Osteocyte (in vitro differentiated cells): ENCODE results near the gene C12orf57. TPM values are rescaled to one million over a fixed set of nuclear protein-coding genes. Genes with fewer than 3 reads are reported as not detected.

Experiments
- DNase-seq: peaks from one replicate; pipeline ENCODE4 v3.0.0; 2021; ENCODE audit warnings: mixed read lengths; ENCODE audit not compliant: unreplicated experiment; ENCODE audit errors: extremely low spot score
- H3K27ac Mint-ChIP-seq: one replicate; pipeline ENCODE4 v1.8.0; 2021; ENCODE audit warnings: mild to moderate bottlenecking, mixed read lengths; ENCODE audit not compliant: unreplicated experiment
- H3K27me3 Mint-ChIP-seq: one replicate; pipeline ENCODE4 v1.8.0; 2021; ENCODE audit warnings: mixed read lengths; ENCODE audit not compliant: unreplicated experiment
- H3K36me3 Mint-ChIP-seq: one replicate; pipeline ENCODE4 v1.8.0; 2021; ENCODE audit warnings: mixed read lengths; ENCODE audit not compliant: unreplicated experiment
- H3K4me1 Mint-ChIP-seq: one replicate; pipeline ENCODE4 v1.8.0; 2021; ENCODE audit warnings: mixed read lengths; ENCODE audit not compliant: unreplicated experiment
- H3K4me3 Mint-ChIP-seq: one replicate; pipeline ENCODE4 v1.8.0; 2021; ENCODE audit warnings: mild to moderate bottlenecking, moderate library complexity, mixed read lengths; ENCODE audit not compliant: unreplicated experiment
- H3K9me3 Mint-ChIP-seq: one replicate; pipeline ENCODE4 v1.8.0; 2021; ENCODE audit warnings: mixed read lengths; ENCODE audit not compliant: unreplicated experiment
- total RNA-seq: library from RNA; stranded (reverse); gene quantifications from 2 replicates; pipeline ENCODE4 v1.2.1, GENCODE V29; 2021
- TF ChIP-seq, protein P1 (sequence below): fragments of 200-600 bp; sonication (generic); IDR thresholded peaks from 2 replicates; pipeline ENCODE4 v1.5.0; 2021; ENCODE audit warnings: antibody characterized with exemption, mild to moderate bottlenecking, moderate library complexity

C12orf57 gene
- total RNA-seq, 1 donor from 2014 or later = 309 TPM

DNA sequence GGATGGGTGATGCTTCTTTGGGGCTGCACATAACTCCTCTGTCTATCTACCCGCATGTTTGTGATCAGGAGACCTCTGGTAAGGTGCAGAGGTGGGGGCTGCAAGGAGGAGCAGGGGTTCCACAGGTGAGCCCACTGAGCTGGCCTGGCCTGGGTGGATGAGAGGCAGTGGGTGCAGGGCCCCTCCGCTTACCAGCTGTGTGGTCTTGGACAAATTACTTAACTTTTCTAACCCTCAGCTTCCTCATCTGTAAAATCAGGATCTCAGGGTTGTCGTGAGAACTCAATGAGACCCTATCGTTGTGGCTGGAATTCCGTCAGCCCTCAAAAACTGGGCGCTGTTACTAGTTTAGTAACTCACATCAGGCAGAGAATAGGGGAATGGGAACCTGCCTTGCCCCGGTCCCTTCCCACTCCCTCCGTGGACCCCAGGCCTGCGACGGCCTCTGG is 14.8 kb downstream of the C12orf57 start:
- no peaks in the 10 kb centered on the region for H3K27me3 Mint-ChIP-seq
- DNase-seq = no peak
- no peaks in the 10 kb centered on the region for H3K9me3 Mint-ChIP-seq
- H3K4me3 Mint-ChIP-seq = no peak overlapping the region
- no peaks in the 10 kb centered on the region for H3K36me3 Mint-ChIP-seq
- no peak overlapping the region for H3K27ac Mint-ChIP-seq
- H3K4me1 Mint-ChIP-seq = peaks cover 21% of the 10 kb centered on the region
- TF ChIP-seq, protein P1, sequence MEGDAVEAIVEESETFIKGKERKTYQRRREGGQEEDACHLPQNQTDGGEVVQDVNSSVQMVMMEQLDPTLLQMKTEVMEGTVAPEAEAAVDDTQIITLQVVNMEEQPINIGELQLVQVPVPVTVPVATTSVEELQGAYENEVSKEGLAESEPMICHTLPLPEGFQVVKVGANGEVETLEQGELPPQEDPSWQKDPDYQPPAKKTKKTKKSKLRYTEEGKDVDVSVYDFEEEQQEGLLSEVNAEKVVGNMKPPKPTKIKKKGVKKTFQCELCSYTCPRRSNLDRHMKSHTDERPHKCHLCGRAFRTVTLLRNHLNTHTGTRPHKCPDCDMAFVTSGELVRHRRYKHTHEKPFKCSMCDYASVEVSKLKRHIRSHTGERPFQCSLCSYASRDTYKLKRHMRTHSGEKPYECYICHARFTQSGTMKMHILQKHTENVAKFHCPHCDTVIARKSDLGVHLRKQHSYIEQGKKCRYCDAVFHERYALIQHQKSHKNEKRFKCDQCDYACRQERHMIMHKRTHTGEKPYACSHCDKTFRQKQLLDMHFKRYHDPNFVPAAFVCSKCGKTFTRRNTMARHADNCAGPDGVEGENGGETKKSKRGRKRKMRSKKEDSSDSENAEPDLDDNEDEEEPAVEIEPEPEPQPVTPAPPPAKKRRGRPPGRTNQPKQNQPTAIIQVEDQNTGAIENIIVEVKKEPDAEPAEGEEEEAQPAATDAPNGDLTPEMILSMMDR = no peak

DNA sequence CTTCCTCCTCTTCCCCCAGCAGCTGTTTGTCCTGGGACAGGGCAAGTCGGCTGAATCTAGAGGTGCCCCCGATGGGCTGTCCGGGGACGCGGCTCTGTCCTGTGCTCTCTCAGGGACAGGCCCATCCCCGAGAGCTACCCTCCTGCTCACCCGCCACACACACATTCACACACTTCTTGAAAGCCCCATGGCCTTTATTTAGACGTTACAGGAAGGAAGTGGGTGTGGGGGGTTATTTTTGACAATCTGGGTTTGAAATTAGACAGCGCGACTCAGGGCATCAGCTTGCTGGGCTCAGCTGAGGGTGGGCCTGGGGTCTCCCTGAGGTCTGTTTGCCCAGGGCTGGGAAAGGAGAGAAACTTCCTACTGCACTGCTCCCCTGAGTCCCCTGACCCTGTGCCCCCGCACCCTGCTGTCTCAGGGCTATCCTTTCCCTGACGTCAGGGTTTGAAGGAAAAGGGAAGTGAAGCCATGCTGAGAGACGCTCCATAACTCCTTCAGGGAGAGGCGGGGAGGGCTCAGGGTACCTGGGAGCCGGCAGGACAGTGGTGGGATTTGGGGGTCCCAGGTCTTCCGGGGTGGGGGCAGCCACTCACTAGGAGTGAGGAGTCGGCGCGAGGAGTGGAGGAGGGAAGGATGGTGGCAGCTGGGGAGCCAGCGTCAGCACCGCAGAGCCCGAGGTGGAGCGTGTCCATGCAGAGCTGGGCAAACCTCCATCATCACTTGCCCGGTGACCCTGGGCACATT is 15.4 kb downstream of the C12orf57 start:
- Mint-ChIP-seq H3K9me3 (no peaks in the 10 kb centered on the region), H3K4me1 (peaks cover 15% of the 10 kb centered on the region), H3K36me3 (no peaks in the 10 kb centered on the region), H3K4me3 (no peak overlapping the region), H3K27ac (no peak overlapping the region), H3K27me3 (no peaks in the 10 kb centered on the region)
- no peak for DNase-seq
- TF ChIP-seq, protein P1 = no peak

DNA sequence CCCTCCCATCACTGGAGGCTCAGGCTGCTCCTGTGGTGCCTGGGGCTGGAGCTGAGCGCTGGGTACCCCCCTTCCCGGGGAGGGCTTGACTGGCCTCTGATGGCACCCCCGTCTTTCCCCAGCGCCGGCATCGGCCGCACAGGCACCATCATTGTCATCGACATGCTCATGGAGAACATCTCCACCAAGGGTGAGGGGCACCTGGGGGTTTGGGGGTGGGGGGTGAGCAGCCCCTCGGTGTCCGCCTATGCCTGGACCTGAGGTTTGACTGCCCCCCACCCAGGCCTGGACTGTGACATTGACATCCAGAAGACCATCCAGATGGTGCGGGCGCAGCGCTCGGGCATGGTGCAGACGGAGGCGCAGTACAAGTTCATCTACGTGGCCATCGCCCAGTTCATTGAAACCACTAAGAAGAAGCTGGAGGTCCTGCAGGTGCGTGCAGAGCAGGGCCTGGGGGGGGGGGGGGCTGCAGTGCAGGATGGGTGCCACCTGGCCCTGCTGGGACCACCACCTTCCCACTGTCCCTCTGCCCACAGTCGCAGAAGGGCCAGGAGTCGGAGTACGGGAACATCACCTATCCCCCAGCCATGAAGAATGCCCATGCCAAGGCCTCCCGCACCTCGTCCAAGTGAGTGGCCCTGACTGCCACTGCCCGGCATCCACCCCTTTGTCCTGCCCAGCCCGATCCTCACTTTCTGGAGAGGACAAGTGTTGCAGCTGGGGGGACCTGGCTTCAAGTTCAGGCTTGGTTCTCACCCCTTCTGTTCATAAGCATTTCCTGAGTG is 16.2 kb downstream of the C12orf57 start:
- Mint-ChIP-seq H3K36me3 (no peaks in the 10 kb centered on the region), H3K27me3 (no peaks in the 10 kb centered on the region), H3K4me3 (no peak overlapping the region), H3K27ac (no peak overlapping the region), H3K9me3 (no peaks in the 10 kb centered on the region), H3K4me1 (peaks cover 15% of the 10 kb centered on the region)
- TF ChIP-seq, protein P1 = no peak
- DNase-seq = no peak

DNA sequence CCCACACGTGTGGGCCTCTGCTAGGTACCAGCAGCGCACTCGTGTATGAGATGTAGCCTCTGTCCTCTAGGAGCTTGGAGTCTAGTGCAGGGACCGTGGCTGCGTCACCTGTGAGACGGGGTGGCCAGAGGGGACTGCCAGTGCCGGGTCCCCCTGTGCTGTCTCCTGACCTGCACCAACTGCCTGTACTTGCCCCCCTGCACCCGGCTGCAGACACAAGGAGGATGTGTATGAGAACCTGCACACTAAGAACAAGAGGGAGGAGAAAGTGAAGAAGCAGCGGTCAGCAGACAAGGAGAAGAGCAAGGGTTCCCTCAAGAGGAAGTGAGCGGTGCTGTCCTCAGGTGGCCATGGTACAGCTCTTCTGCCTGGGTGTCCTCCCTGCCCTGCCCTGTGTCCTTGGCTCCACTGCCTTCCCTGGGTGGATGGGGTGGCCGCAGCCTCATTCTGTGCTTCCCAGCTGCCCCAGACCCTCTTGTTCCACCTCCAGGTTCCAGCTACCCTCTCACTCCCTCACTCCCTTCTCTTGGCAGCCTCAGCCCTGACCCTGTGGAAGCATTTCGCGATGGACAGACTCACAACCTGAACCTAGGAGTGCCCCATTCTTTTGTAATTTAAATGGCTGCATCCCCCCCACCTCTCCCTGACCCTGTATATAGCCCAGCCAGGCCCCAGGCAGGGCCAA is 16.9 kb downstream of the C12orf57 start:
- H3K9me3 Mint-ChIP-seq = no peaks in the 10 kb centered on the region
- no peak overlapping the region for H3K27ac Mint-ChIP-seq
- peaks cover 6% of the 10 kb centered on the region for H3K36me3 Mint-ChIP-seq
- H3K4me1 Mint-ChIP-seq = peaks cover 18% of the 10 kb centered on the region
- no peak for DNase-seq
- TF ChIP-seq, protein P1 = no peak
- no peaks in the 10 kb centered on the region for H3K27me3 Mint-ChIP-seq
- H3K4me3 Mint-ChIP-seq = no peak overlapping the region

DNA sequence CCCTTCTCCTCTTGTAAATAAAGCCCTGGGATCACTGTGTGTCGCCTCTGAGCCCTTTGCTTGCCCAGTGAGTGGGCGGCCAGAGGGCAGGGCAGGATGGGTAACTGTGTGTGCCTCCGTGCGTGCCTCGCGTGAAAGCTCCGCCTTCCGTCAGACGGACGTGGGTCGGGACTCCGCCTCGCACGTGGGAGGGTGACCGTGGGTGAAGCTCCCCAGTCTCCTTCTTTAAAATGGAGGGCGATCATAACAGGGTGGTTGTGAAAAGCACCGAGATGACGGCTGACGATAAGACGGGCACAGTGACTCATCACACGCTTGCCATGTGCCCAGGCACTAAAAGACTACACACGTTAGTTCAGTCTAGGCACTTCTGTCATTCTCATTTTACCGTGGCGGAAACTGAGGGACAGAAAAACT is 17.5 kb downstream of the C12orf57 start:
- Mint-ChIP-seq H3K4me3 (no peak overlapping the region), H3K27me3 (no peaks in the 10 kb centered on the region), H3K4me1 (peaks cover 18% of the 10 kb centered on the region), H3K36me3 (peaks cover 10% of the 10 kb centered on the region), H3K27ac (peak overlapping the region; percentile 90), H3K9me3 (no peaks in the 10 kb centered on the region)
- DNase-seq = no peak
- TF ChIP-seq, protein P1 = no peak
